A673 (cell line): ENCODE data around the gene ATP1A2. TPM values are rescaled to one million over a fixed set of nuclear protein-coding genes. Genes with fewer than 3 reads are reported as not detected.

Experiments used
- BruUV-seq: library from RNA; stranded (reverse); fragments of 400-500 nt; replicated peaks from 2 replicates; lab custom pipeline; 2021; lab: Mats Ljungman, UMichigan
- CTCF ChIA-PET: fragments of 300-600 bp; sonication (Branson Sonifier 250); formaldehyde crosslinking; loops from one replicate; lab custom pipeline; 2022; ENCODE audit warnings: antibody characterized with exemption; lab: Charles Lee
- POLR2A ChIA-PET: fragments of 300-600 bp; sonication (Branson Sonifier 250); formaldehyde crosslinking; loops from one replicate; lab custom pipeline; 2022; ENCODE audit warnings: antibody characterized with exemption; ENCODE audit not compliant: low non-redundant PET; lab: Charles Lee
- DNase-seq: peaks from one replicate; pipeline ENCODE4 v3.0.0-alpha.2; 2015; ENCODE audit warnings: low spot score
- H3K27ac ChIP-seq: fragments of 200-600 bp; sonication (generic); 2 replicates; pipeline ENCODE4 v1.5.1; 2016; ENCODE audit warnings: mixed run types, low read depth, mild to moderate bottlenecking, mixed read lengths, antibody characterized with exemption, low read length; ENCODE audit not compliant: poor library complexity, severe bottlenecking
- H3K27me3 ChIP-seq: fragments of 200-600 bp; sonication (generic); replicated peaks from 2 replicates; pipeline ENCODE4 v1.6.1; 2017; ENCODE audit warnings: mixed run types, low read depth, mild to moderate bottlenecking, mixed read lengths, antibody characterized with exemption, low read length; ENCODE audit not compliant: insufficient read depth, poor library complexity
- H3K36me3 ChIP-seq: fragments of 200-600 bp; sonication (generic); 2 replicates; pipeline ENCODE4 v1.6.1; 2016; ENCODE audit warnings: mixed run types, mild to moderate bottlenecking, mixed read lengths, antibody characterized with exemption, low read length; ENCODE audit not compliant: insufficient read depth, poor library complexity, severe bottlenecking
- H3K4me1 ChIP-seq: fragments of 200-600 bp; sonication (generic); 2 replicates; pipeline ENCODE4 v1.6.1; 2017; ENCODE audit warnings: mixed run types, mild to moderate bottlenecking, mixed read lengths, antibody characterized with exemption, low read length; ENCODE audit not compliant: insufficient read depth, poor library complexity, severe bottlenecking
- H3K4me3 ChIP-seq: fragments of 200-600 bp; sonication (generic); 2 replicates; pipeline ENCODE4 v1.5.1; 2016; ENCODE audit warnings: low read depth, mixed run types, mild to moderate bottlenecking, mixed read lengths, low read length; ENCODE audit not compliant: poor library complexity, severe bottlenecking
- H3K9me3 ChIP-seq: fragments of 200-600 bp; sonication (generic); 2 replicates; pipeline ENCODE4 v1.6.1; 2016; ENCODE audit warnings: mixed run types, low read depth, mild to moderate bottlenecking, mixed read lengths, antibody characterized with exemption, low read length; ENCODE audit not compliant: poor library complexity, severe bottlenecking
- CTCF ChIP-seq: fragments of 300-800, 200-600 bp; sonication (generic); conservative IDR thresholded peaks from 2 replicates; pipeline ENCODE4 v1.5.1; 2017; ENCODE audit warnings: low read depth, mild to moderate bottlenecking, antibody characterized with exemption, low read length, moderate library complexity, mixed read lengths
- EZH2 ChIP-seq: fragments of 200-600 bp; sonication (generic); IDR thresholded peaks from 2 replicates; pipeline ENCODE4 v1.6.1; 2017; ENCODE audit warnings: borderline replicate concordance, low read depth, mild to moderate bottlenecking, mixed read lengths, antibody characterized with exemption, low read length; ENCODE audit not compliant: poor library complexity, severe bottlenecking
- intact Hi-C: fragments of 100-400 bp; cut with micrococcal nuclease; formaldehyde crosslinking; loops from one replicate; pipeline ENCODE4 v1.10.0; 2022; ENCODE audit not compliant: unreplicated experiment
- total RNA-seq: library from RNA; stranded (reverse); gene quantifications from 2 replicates; pipeline ENCODE4 v1.2.3, GENCODE V29; 2021

ATP1A2 gene
- total RNA-seq, 1 experiment from 2014 or later = not detected

- no TSS peak for BruUV-seq
- peaks cover 23% of the 10 kb centered on the region for H3K27me3 ChIP-seq
- DNase-seq = no peak
- intact Hi-C loops = loop anchor here (5.0 kb wide), 1 partner anchor 138 kb away; no protein-coding TSS in a partner anchor
- no peak overlapping the region for H3K27ac ChIP-seq
- TF ChIP-seq CTCF (no peak), EZH2 (no peak)
- POLR2A ChIA-PET = no interaction called here
- no peak overlapping the region for H3K4me3 ChIP-seq
- H3K36me3 ChIP-seq = no peaks in the 10 kb centered on the region
- CTCF ChIA-PET = no interaction called here
- no peaks in the 10 kb centered on the region for H3K4me1 ChIP-seq
- H3K9me3 ChIP-seq = no peaks in the 10 kb centered on the region
Measured at GRCh38 chr1:160074865-160075264, 40.7 kb upstream of the ATP1A2 start.

- no peak overlapping the region for H3K27ac ChIP-seq
- no peak for TF ChIP-seq CTCF
- no peak for TF ChIP-seq EZH2
- no peak overlapping the region for H3K4me3 ChIP-seq
- H3K9me3 ChIP-seq = no peaks in the 10 kb centered on the region
- ChIA-PET CTCF (interaction anchor here (0.8 to 1.3 kb wide), 2 partner anchors 18 to 176 kb away, joined by 3 to 5 read pairs; no protein-coding TSS in a partner anchor), POLR2A (interaction anchor here (0.6 kb wide), 1 partner anchor 301 kb away, joined by 3 read pairs; no protein-coding TSS in a partner anchor)
- peaks cover 33% of the 10 kb centered on the region for H3K27me3 ChIP-seq
- no peaks in the 10 kb centered on the region for H3K4me1 ChIP-seq
- no TSS peak for BruUV-seq
- intact Hi-C loops = loop anchor here (5.0 kb wide), 1 partner anchor 139 kb away; no protein-coding TSS in a partner anchor
- H3K36me3 ChIP-seq = no peaks in the 10 kb centered on the region
- DNase-seq = no peak
Measured at GRCh38 chr1:160075836-160076235, 39.7 kb upstream of the ATP1A2 start.

- no peak overlapping the region for H3K4me3 ChIP-seq
- H3K4me1 ChIP-seq = no peaks in the 10 kb centered on the region
- H3K36me3 ChIP-seq = no peaks in the 10 kb centered on the region
- peak; percentile 75 for DNase-seq
- no peak for TF ChIP-seq CTCF
- no peak overlapping the region for H3K27ac ChIP-seq
- ChIA-PET POLR2A (no interaction called here), CTCF (interaction anchor here (0.8 to 1.3 kb wide), 3 partner anchors 18 to 176 kb away, joined by 3 to 5 read pairs (median 3); no protein-coding TSS in a partner anchor)
- BruUV-seq = no TSS peak
- no peaks in the 10 kb centered on the region for H3K9me3 ChIP-seq
- intact Hi-C loops = loop anchor here (5.0 kb wide), 1 partner anchor 139 kb away; no protein-coding TSS in a partner anchor
- peaks cover 35% of the 10 kb centered on the region for H3K27me3 ChIP-seq
Measured at GRCh38 chr1:160076295-160076694, 39.3 kb upstream of the ATP1A2 start.
